NT2/D1 (cell line): ENCODE results near the gene CLEC19A.

Experiments
- SUZ12 ChIP-seq: IDR thresholded peaks from 2 replicates; pipeline ENCODE4 v1.6.1; 2011; ENCODE audit not compliant: insufficient read length, insufficient read depth; ENCODE audit errors: extremely low read depth
- YY1 ChIP-seq: IDR thresholded peaks from 2 replicates; pipeline ENCODE4 v1.6.1; 2011; ENCODE audit not compliant: insufficient read length, insufficient read depth
- ZNF274 ChIP-seq: IDR thresholded peaks from 2 replicates; pipeline ENCODE4 v1.6.1; 2011; ENCODE audit warnings: mild to moderate bottlenecking, low read depth, low read length

GRCh38 chr16:19242987-19243575 lies 42.5 kb upstream of the CLEC19A start:
- TF ChIP-seq SUZ12 (no peak), YY1 (no peak), ZNF274 (no peak)
